ENCODE data around the gene TEDC1. TPM values are rescaled to one million over a fixed set of nuclear protein-coding genes. Genes with fewer than 3 reads are reported as not detected.
A peak's percentile ranks its signal among the peaks of the same experiment; 100 is the strongest.

Gene TEDC1
- total and polyA plus RNA-seq, 7 donors, result 0.95 to 5.2 (median 1.9) TPM

GRCh38 chr14:105445290-105445689 is 45.8 kb upstream of the TEDC1 start:
- peaks cover 0 to 10% of the 10 kb centered on the region in 2 donors for H3K36me3 ChIP-seq (ENCODE audit: insufficient read depth in 1 of 2, low read depth in 1 of 2)
- H3K27me3 ChIP-seq (ENCODE audit: insufficient read depth in 3 of 3, low read length in 2 of 3), result no peaks in the 10 kb centered on the region
- no peak overlapping the region for H3K27ac ChIP-seq
- TF ChIP-seq CTCF (IDR thresholded peaks at IDR 0.05), result no peak
- peaks cover 6% of the 10 kb centered on the region for H3K4me1 ChIP-seq
- 83 to 93% (median 86%) methylated on average over 17 to 24 of the region's 24 CpGs for WGBS, 3 donors
- H3K4me3 ChIP-seq, result no peak overlapping the region
- ATAC-seq, result no peak
- DNase-seq, result no peak
- H3K9me3 ChIP-seq, result no peaks in the 10 kb centered on the region
- intact Hi-C loops (cut with DNase I), result loop anchor here (5.0 to 10.0 kb wide), 3 partner anchors 42 to 80 kb away; partner anchors contain the start of genes CRIP1 (in 1 of the 2) and TMEM121 (in 1 of the 2)

- 86 to 90% (median 89%) methylated on average over 26 of the region's 26 CpGs for WGBS, 3 donors
- Histone ChIP-seq H3K9me3 (no peaks in the 10 kb centered on the region), H3K27ac (no peak overlapping the region), H3K4me1 (peaks cover 6% of the 10 kb centered on the region), H3K4me3 (no peak overlapping the region), H3K27me3 (ENCODE audit: insufficient read depth in 3 of 3, low read length in 2 of 3) (no peaks in the 10 kb centered on the region), H3K36me3 (ENCODE audit: insufficient read depth in 1 of 2, low read depth in 1 of 2) (peaks cover 0 to 19% of the 10 kb centered on the region in 2 donors)
- TF ChIP-seq CTCF (IDR thresholded peaks at IDR 0.05), result no peak
- DNase-seq (no peak), ATAC-seq (no peak)
- intact Hi-C loops (cut with DNase I), result loop anchor here (5.0 to 10.0 kb wide), 3 partner anchors 41 to 79 kb away; partner anchors contain the start of genes CRIP1 (in 1 of the 2) and TMEM121 (in 1 of the 2)
These were observed 44.9 kb upstream of the TEDC1 start for GRCh38 chr14:105445901-105446845.

- Histone ChIP-seq H3K4me3 (no peak overlapping the region), H3K4me1 (peaks cover 6% of the 10 kb centered on the region), H3K27me3 (ENCODE audit: insufficient read depth in 3 of 3, low read length in 2 of 3) (no peaks in the 10 kb centered on the region), H3K36me3 (ENCODE audit: insufficient read depth in 1 of 2, low read depth in 1 of 2) (peaks cover 0 to 24% of the 10 kb centered on the region in 2 donors), H3K9me3 (no peaks in the 10 kb centered on the region), H3K27ac (no peak overlapping the region)
- ATAC-seq (no peak), DNase-seq (no peak)
- TF ChIP-seq CTCF (IDR thresholded peaks at IDR 0.05), result no peak
- 68 to 82% (median 77%) methylated on average over 14 of the region's 14 CpGs for WGBS, 3 donors
- intact Hi-C loops (cut with DNase I), result loop anchor here (5.0 to 10.0 kb wide), 3 partner anchors 40 to 78 kb away; partner anchors contain the start of genes CRIP1 (in 1 of the 2) and TMEM121 (in 1 of the 2)
These were observed 44.1 kb upstream of the TEDC1 start for GRCh38 chr14:105446971-105447370.

- Histone ChIP-seq H3K27me3 (ENCODE audit: insufficient read depth in 3 of 3, low read length in 2 of 3) (no peaks in the 10 kb centered on the region), H3K9me3 (no peaks in the 10 kb centered on the region), H3K36me3 (ENCODE audit: insufficient read depth in 1 of 2, low read depth in 1 of 2) (peaks cover 0 to 29% of the 10 kb centered on the region in 2 donors), H3K4me1 (peaks cover 6% of the 10 kb centered on the region), H3K4me3 (peak overlapping the region; percentile 2), H3K27ac (no peak overlapping the region)
- TF ChIP-seq CTCF (IDR thresholded peaks at IDR 0.05), result no peak
- peak in 3 of 4 donors; percentile 3 to 21 (median 5) for ATAC-seq
- no peak for DNase-seq
- intact Hi-C loops (cut with DNase I), result loop anchor here (2.0 to 10.0 kb wide), 4 partner anchors 39 to 77 kb away; partner anchors contain the start of genes CRIP1 (in 1 of the 2) and TMEM121 (in 1 of the 2)
- WGBS, 3 donors, result 77 to 84% (median 82%) methylated on average over 30 to 31 of the region's 31 CpGs
These were observed 43.1 kb upstream of the TEDC1 start for GRCh38 chr14:105447651-105448640.
